Tibial artery (tissue), 4 donors: ENCODE results near the gene TSC22D1.
A peak's percentile ranks its signal among the peaks of the same experiment; 100 is the strongest.

Experiments
- DNase-seq, 2 donors: peaks; one replicate each; pipeline ENCODE4 v3.0.0-alpha.2; 2019
- H3K27ac ChIP-seq, 2 donors: fragments of 200-600 bp; sonication (generic) in 1 of 2; 1 replicate in 1 of 2; 2 replicates in 1 of 2; pipeline ENCODE4 v1.5.1; 2018 to 2019; ENCODE audit warnings: mild to moderate bottlenecking in 1 of 2
- H3K27me3 ChIP-seq, 2 donors: fragments of 200-600 bp; sonication (generic) in 1 of 2; one replicate each; pipeline versions ENCODE4 v1.5.1 to v1.6.0; 2016 to 2019
- H3K36me3 ChIP-seq, 3 donors: fragments of 200-600 bp; sonication (generic) in 2 of 3; one replicate each; pipeline ENCODE4 v1.5.1; 2016 to 2019; ENCODE audit warnings: mild to moderate bottlenecking in 2 of 3
- H3K4me1 ChIP-seq, 4 donors: fragments of 200-600 bp; sonication (generic) in 2 of 4; 1 replicate in 3 of 4; 2 replicates in 1 of 4; pipeline ENCODE4 v1.5.1; 2016 to 2019
- H3K4me3 ChIP-seq, 2 donors: fragments of 200-600 bp; sonication (generic) in 1 of 2; 1 replicate in 1 of 2; 2 replicates in 1 of 2; pipeline ENCODE4 v1.5.1; 2018 to 2019; ENCODE audit warnings: mild to moderate bottlenecking in 2 of 2
- H3K9me3 ChIP-seq, 3 donors: fragments of 200-600 bp; sonication (generic) in 1 of 3; one replicate each; pipeline ENCODE4 v1.5.1; 2016 to 2019
- CTCF ChIP-seq, 2 experiments: fragments of 200-600 bp in 1 of 2; fragments of 450-650 bp in 1 of 2; IDR thresholded peaks; one replicate each; pipeline ENCODE4 v1.5.1; 2017 to 2019; ENCODE audit warnings: antibody characterized with exemption in 2 of 2, mild to moderate bottlenecking in 1 of 2, moderate library complexity in 1 of 2
- intact Hi-C: fragments of 100-400 bp; cut with DNase I; formaldehyde crosslinking; loops from one replicate; pipeline ENCODE4 v1.15.0; 2023; ENCODE audit warnings: low total_unique reads

Gene TSC22D1

DNA sequence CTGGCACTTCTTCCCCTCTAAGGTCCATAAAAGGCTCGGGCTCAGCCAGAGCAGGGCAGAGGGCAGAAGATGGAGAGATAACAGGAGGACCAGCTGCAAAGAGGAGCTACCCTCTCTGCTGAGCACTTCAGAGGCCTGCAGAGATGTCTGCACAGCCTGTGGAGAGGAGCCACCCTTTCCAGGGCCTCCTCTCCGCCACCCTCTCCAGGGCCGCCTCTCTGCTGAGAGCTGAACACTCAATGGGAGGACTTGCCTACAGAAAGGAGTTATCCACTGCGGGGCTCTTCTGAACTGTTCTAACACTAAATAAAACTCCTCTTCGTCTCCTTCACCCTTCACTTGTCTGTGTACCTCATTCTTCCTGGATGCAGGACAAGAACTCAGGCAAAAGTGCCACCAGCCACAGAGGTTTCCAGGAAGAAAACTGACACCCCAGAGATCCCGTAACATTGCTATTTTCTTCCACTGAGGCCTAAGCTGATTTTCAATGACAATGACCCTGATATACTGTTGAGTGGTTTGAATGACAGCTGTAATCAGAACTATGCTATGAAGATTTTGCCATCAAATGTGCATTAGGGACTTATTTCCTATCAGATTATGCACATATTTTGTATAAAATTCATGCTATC is 16.2 kb upstream of the TSC22D1 start:
- intact Hi-C loops, result no loop called here
- Histone ChIP-seq H3K27ac (no peak overlapping the region), H3K27me3 (no peaks in the 10 kb centered on the region), H3K36me3 (no peaks in the 10 kb centered on the region), H3K4me3 (no peak overlapping the region), H3K4me1 (no peaks in the 10 kb centered on the region), H3K9me3 (no peaks in the 10 kb centered on the region)
- no peak for TF ChIP-seq CTCF (IDR thresholded peaks at IDR 0.05)
- no peak for DNase-seq

DNA sequence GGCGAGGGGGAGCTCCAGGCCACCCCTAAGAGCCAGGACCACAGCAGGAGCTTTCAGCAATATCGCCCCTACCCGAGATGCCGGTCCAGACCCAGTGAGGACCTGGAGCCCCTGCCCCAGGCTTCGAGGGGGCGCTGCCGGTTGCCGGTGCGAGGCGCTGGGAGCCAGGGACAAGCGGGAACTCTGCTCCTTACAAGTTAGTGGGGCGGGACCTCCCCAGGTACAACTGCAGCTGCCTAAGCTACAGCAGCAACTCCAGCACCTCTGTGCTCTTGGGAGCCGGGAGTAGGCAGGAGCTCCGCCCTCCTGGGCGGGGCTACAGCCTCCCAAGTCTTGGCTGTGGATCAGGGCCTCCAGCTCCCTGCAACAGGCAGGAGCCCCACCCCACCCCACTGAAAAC is 15.2 kb upstream of the TSC22D1 start:
- Histone ChIP-seq H3K36me3 (no peaks in the 10 kb centered on the region), H3K4me3 (no peak overlapping the region), H3K27ac (no peak overlapping the region), H3K4me1 (no peaks in the 10 kb centered on the region), H3K27me3 (no peaks in the 10 kb centered on the region), H3K9me3 (no peaks in the 10 kb centered on the region)
- intact Hi-C loops, result no loop called here
- TF ChIP-seq CTCF (IDR thresholded peaks at IDR 0.05), result no peak
- no peak for DNase-seq

DNA sequence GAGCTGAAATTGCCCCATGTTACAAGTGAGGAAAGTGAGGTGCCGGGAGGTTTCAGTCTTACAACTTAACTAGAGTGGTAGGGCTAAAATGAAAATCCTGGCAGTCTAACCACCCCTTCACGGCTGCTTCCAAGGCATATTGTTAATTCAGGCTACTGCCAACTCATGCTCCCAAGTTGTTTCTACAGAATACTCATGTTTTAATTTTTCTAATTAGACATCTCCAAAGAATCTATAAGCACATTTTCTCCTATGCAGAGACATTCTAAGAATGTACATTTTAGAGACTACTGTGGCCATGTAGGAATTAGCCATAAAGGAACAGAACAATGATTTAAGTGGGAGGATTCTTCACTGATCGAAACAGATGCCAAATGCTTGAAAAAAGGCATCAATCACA is 7.0 kb upstream of the TSC22D1 start:
- DNase-seq, result no peak
- H3K4me3 ChIP-seq, result no peak overlapping the region
- H3K27ac ChIP-seq, result no peak overlapping the region
- no peaks in the 10 kb centered on the region for H3K27me3 ChIP-seq
- no peaks in the 10 kb centered on the region for H3K36me3 ChIP-seq
- intact Hi-C loops, result no loop called here
- H3K4me1 ChIP-seq, result peaks cover 0 to 11% (median 0%) of the 10 kb centered on the region in 4 donors
- TF ChIP-seq CTCF (IDR thresholded peaks at IDR 0.05), result no peak
- no peaks in the 10 kb centered on the region for H3K9me3 ChIP-seq

DNA sequence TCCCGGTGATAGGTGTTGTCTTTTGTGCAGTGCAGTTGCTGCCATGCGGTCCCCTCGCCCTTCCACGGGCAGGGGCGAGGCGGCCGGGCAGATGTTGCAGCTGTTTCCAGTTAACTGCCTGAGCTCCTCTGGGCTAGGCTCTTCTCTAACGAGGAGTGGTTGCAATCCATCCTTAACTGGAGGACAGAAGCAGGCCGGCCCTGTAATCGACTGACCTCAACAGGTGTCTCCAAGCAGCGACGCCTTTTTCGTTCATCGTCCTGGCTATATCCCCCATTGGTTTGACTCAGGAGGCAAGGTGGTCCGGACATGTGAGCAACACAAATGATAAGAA is 1.9 kb upstream of the TSC22D1 start:
- H3K9me3 ChIP-seq, result no peaks in the 10 kb centered on the region
- peak overlapping the region; percentile 87 to 98 for H3K4me3 ChIP-seq
- intact Hi-C loops, result loop anchor here (10.0 kb wide), 3 partner anchors 93 to 327 kb away; no protein-coding TSS in a partner anchor
- no peaks in the 10 kb centered on the region for H3K36me3 ChIP-seq
- H3K27ac ChIP-seq, result peak overlapping the region; percentile 98
- no peaks in the 10 kb centered on the region for H3K27me3 ChIP-seq
- DNase-seq, result peak in 1 of 2 donors; percentile 37
- H3K4me1 ChIP-seq, result peaks cover 0 to 37% (median 21%) of the 10 kb centered on the region in 4 donors
- no peak for TF ChIP-seq CTCF (IDR thresholded peaks at IDR 0.05)

DNA sequence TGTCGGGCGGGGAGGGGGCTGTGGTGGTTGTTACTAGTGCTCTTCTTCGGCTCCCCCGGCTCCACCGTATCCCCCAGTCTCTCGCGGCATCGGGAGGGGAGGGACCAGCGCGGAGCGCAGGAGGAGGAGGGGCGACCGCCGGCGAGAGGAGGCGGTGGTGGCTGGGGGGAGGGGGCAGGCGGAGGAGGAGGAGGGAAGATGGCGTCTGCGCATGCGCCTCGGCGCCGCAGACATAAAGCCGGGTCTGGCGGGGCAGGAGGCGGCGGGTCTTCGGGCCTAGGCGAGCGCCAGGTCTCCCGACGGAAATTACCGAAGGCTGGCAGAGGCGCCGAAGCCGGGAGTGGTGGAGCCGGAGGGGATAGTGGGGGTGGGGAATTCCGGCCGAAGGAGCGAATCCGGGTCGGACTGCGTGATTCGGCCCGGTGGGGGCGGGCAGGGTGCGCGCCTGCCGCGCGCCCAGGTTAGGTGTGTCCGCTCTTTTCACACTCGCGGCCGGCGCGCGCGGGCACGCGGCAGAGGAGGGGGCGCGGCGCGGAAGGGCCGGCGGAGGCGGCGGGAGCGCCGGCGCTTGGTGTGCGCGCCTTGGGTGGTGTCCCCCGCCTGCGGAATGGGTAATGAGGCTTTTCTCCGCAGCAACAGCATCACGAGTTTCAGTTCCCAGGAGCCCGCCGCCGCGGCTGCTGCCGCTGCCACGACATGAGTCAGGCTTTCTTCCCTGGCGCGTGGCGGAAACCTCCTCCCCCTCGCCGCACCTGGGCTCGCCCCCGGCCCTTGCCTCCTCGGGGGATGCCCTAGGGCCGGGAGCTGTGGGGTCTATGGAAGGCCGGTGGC is 1.3 kb upstream of the TSC22D1 start:
- H3K4me1 ChIP-seq, result peaks cover 0 to 41% (median 23%) of the 10 kb centered on the region in 4 donors
- no peaks in the 10 kb centered on the region for H3K36me3 ChIP-seq
- no peaks in the 10 kb centered on the region for H3K9me3 ChIP-seq
- DNase-seq, result peak; percentile 95 to 98
- no peak for TF ChIP-seq CTCF (IDR thresholded peaks at IDR 0.05)
- peak overlapping the region; percentile 98 for H3K27ac ChIP-seq
- intact Hi-C loops, result loop anchor here (10.0 kb wide), 3 partner anchors 93 to 327 kb away; no protein-coding TSS in a partner anchor
- H3K4me3 ChIP-seq, result peak overlapping the region; percentile 87 to 98
- H3K27me3 ChIP-seq, result no peaks in the 10 kb centered on the region
